PFSK-1 (cell line): ENCODE measurements around the gene LSM5.

Source experiments
- FOXP2 ChIP-seq: optimal IDR thresholded peaks from 2 replicates; pipeline ENCODE3; 2011; ENCODE audit warnings: borderline replicate concordance, control low read depth, inconsistent platforms; ENCODE audit not compliant: insufficient read depth; ENCODE audit errors: extremely low read length, extremely low read depth
- POLR2AphosphoS5 ChIP-seq: IDR thresholded peaks from 2 replicates; pipeline ENCODE4 v1.6.1; 2012; ENCODE audit warnings: low read depth, mild to moderate bottlenecking, control low read depth, low read length, moderate library complexity
- SIN3A ChIP-seq: IDR thresholded peaks from 2 replicates; pipeline ENCODE4 v1.6.1; 2012; ENCODE audit warnings: mild to moderate bottlenecking, low read length, moderate library complexity, borderline replicate concordance; ENCODE audit not compliant: insufficient read depth
- TAF1 ChIP-seq: IDR thresholded peaks from 2 replicates; pipeline ENCODE4 v1.6.1; 2012; ENCODE audit warnings: low read length, control low read depth, borderline replicate concordance; ENCODE audit not compliant: insufficient read depth
- TF ChIP-seq, protein P1 (sequence below), 2 experiments: IDR thresholded peaks; 2 replicates each; pipeline versions ENCODE4 v1.6.1 to v1.8.0; 2011 to 2012; ENCODE audit warnings: low read depth in 2 of 2, low read length in 2 of 2, control low read depth in 1 of 2, inconsistent platforms in 1 of 2, mild to moderate bottlenecking in 1 of 2, moderate library complexity in 1 of 2; ENCODE audit not compliant: insufficient read depth in 1 of 2

The LSM5 gene

DNA sequence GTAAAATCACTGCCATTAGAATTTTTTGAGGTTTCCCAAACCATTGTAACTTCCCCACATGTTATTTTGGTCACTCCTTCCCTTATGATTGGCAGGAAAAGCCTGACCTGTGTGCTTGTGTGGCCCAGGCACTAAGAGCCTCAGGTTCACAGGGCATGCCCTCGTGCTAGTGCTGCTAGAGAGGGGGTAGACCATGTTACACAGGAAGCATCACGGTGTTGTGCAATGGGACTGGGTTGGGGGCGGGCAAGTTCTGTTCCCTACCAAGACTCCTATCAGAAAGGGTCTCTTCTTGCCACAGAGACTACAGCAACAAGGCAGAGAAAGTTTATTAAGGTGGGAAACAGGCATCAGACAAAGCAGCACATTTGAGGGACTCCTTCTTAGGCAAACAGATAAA lies 32.2 kb downstream of the LSM5 start:
- TF ChIP-seq, protein P1, sequence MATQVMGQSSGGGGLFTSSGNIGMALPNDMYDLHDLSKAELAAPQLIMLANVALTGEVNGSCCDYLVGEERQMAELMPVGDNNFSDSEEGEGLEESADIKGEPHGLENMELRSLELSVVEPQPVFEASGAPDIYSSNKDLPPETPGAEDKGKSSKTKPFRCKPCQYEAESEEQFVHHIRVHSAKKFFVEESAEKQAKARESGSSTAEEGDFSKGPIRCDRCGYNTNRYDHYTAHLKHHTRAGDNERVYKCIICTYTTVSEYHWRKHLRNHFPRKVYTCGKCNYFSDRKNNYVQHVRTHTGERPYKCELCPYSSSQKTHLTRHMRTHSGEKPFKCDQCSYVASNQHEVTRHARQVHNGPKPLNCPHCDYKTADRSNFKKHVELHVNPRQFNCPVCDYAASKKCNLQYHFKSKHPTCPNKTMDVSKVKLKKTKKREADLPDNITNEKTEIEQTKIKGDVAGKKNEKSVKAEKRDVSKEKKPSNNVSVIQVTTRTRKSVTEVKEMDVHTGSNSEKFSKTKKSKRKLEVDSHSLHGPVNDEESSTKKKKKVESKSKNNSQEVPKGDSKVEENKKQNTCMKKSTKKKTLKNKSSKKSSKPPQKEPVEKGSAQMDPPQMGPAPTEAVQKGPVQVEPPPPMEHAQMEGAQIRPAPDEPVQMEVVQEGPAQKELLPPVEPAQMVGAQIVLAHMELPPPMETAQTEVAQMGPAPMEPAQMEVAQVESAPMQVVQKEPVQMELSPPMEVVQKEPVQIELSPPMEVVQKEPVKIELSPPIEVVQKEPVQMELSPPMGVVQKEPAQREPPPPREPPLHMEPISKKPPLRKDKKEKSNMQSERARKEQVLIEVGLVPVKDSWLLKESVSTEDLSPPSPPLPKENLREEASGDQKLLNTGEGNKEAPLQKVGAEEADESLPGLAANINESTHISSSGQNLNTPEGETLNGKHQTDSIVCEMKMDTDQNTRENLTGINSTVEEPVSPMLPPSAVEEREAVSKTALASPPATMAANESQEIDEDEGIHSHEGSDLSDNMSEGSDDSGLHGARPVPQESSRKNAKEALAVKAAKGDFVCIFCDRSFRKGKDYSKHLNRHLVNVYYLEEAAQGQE (IDR thresholded peaks at IDR 0.05; ENCODE audit: insufficient read depth in 1 of 2, low read depth in 2 of 2, low read length in 2 of 2), result no peak
- TF ChIP-seq SIN3A (no peak), FOXP2 (no peak), POLR2AphosphoS5 (no peak), TAF1 (no peak)

DNA sequence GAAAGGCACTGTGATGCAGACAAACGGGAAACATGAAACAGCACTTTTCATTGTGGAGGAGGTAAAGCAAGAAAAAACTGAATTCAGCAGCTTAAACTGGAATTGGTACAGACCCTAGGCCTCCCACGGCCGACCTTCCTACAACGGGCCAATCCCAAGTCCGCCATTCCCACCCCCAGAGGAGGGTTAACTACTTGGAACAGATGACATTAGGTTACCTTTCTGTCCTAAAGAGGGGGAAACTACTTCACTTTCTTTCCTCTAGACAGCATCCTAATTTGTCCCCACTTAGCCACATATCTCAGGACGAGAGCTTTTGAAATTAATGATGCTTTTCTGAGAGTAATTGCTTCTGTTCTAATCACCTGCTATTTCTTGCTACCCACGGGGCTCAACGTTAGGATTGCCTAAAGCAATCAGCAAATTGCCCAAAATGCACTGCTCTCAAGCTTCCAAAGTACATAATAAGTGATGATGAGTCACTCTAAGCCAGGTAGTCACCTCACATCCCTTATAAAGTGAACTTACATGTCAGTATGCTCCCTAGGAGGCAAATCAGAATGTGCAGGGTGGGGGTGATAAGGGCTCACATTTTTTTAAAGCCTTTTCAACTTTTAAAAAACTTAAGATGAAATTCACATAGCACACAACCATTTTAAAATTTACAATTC lies 36.7 kb downstream of the LSM5 start:
- TF ChIP-seq FOXP2 (no peak), SIN3A (no peak)

DNA sequence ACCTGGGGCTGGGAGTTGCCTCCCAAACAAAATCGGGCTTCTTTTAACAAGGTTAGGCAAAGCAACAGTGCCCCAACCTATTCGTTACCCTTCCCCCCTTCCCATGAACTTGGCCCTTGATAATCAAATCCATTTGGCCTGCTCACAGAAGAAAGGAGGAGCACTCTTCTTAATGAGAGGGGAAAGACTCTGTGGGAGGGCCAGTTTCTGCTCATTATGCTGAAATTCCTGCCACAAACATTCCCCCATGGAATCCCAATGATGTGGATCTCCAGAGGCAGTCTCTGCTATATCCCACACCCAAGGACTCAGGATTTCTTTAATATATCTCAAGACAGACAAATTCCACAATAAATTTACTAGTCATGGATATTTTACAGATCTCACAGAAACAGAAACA lies 43.0 kb downstream of the LSM5 start:
- TF ChIP-seq POLR2AphosphoS5, result no peak
- TF ChIP-seq SIN3A, result no peak
- TF ChIP-seq, protein P1 (IDR thresholded peaks at IDR 0.05; ENCODE audit: insufficient read depth in 1 of 2, low read depth in 2 of 2, low read length in 2 of 2), result no peak
- TF ChIP-seq TAF1, result no peak
- TF ChIP-seq FOXP2, result no peak

DNA sequence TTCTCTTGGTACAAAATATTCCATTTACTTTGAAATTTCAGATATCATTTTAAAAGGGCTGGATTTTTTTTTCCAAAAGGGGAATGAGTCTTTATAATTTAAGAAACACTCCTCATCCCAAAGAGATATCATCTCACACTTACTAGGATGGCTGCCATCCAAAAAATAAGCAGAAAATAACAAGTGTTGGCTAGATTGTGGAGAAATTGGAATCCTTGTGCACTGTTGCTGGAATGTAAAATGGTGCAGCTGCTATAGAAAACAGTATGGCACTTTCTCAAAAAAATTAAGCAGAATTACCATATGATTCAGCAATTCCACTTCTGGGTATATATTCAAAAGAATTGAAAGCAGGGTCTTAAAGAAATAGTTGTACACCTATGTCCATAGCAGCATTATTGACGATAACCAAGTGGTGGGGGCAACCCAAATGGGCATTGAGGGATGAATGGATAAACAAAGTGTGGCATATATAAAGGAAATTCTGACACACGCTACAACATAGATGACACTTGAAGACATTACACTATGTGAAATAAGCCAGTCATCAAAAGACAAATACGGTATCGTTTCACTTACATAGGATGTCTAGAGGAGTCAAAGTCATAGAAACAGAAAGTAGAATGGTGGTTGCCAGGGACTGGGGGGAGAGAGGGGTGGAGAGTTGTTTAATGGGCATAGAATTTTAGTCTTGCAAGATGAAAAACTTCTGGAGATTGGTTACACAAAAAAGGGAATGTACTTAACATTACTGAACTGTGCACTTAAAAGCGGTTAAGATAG lies 53.8 kb downstream of the LSM5 start:
- TF ChIP-seq SIN3A, result no peak
- no peak for TF ChIP-seq TAF1
- TF ChIP-seq, protein P1 (IDR thresholded peaks at IDR 0.05; ENCODE audit: insufficient read depth in 1 of 2, low read depth in 2 of 2, low read length in 2 of 2), result no peak
- no peak for TF ChIP-seq POLR2AphosphoS5
- TF ChIP-seq FOXP2, result no peak
